Measurements from ENCODE around the gene OTOP3.

GRCh38 chr17:74903034-74903433, 32.7 kb upstream of the OTOP3 start:
- TF ChIP-seq CTCF (conservative IDR thresholded peaks at IDR 0.05 in 1 of 2, IDR thresholded peaks at IDR 0.05 in 1 of 2; ENCODE audit: low read depth in 1 of 2, low read length in 2 of 2) = no peak
- TF ChIP-seq EZH2 (IDR thresholded peaks at IDR 0.05; ENCODE audit: low read length, missing control alignments) = no peak
